ENCODE results near the gene C2orf72. TPM values are rescaled to one million over a fixed set of nuclear protein-coding genes. Genes with fewer than 3 reads are reported as not detected.

Gene C2orf72
- total and polyA plus RNA-seq, 2 of the 13 experiments (the other 11 are each of a cell fraction or from before 2014, with no cell fraction given), result 147 to 203 TPM

GRCh38 chr2:231039821-231040364 lies 2.6 kb downstream of the C2orf72 start (continued):
- TF ChIP-seq RFXAP (CRISPR knock-in tag; IDR thresholded peaks at IDR 0.05; ENCODE audit: borderline replicate concordance), result no peak
- no peak; the same call in 1 of the 2 replicates for TF ChIP-seq KDM5A (IDR thresholded peaks at IDR 0.05; ENCODE audit: borderline replicate concordance, low read length)
- no peak for TF ChIP-seq ZNF235 (CRISPR knock-in tag; IDR thresholded peaks at IDR 0.05; ENCODE audit: borderline replicate concordance)
- no peak for TF ChIP-seq HMG20B (CRISPR knock-in tag; conservative IDR thresholded peaks at IDR 0.05)
- no peak for TF ChIP-seq ZBTB49 (CRISPR knock-in tag; IDR thresholded peaks at IDR 0.05; ENCODE audit: borderline replicate concordance)
- 0 out of 2 replicates have a peak, but pooled peaks have one; percentile 15 for TF ChIP-seq ZNF709 (CRISPR knock-in tag; IDR thresholded peaks at IDR 0.05)
- TF ChIP-seq ELF3 (CRISPR knock-in tag; IDR thresholded peaks at IDR 0.05), result peak; percentile 70
- TF ChIP-seq GMEB1 (CRISPR knock-in tag; IDR thresholded peaks at IDR 0.05; ENCODE audit: borderline replicate concordance), result no peak
- TF ChIP-seq HDAC2 (CRISPR knock-in tag; IDR thresholded peaks at IDR 0.05), result peak; percentile 60; the same call in 1 of the 2 replicates
- TF ChIP-seq PPARG (CRISPR knock-in tag; conservative IDR thresholded peaks at IDR 0.05), result peak; percentile 59
- no peak for TF ChIP-seq PRPF4 (IDR thresholded peaks at IDR 0.05; ENCODE audit: low read depth, low read length, poor library complexity, severe bottlenecking)
- TF ChIP-seq ZNF672 (CRISPR knock-in tag; IDR thresholded peaks at IDR 0.05), result no peak
- TF ChIP-seq RBM39 (IDR thresholded peaks at IDR 0.05; ENCODE audit: low read depth, low read length, poor library complexity, severe bottlenecking), result no peak
- TF ChIP-seq ZNF143 (CRISPR knock-in tag; IDR thresholded peaks at IDR 0.05), result no peak
- TF ChIP-seq PHF20 (CRISPR knock-in tag; IDR thresholded peaks at IDR 0.05), result no peak
- no peak for TF ChIP-seq RFX5 (IDR thresholded peaks at IDR 0.05; ENCODE audit: low read depth, low read length)
- no peak for TF ChIP-seq ATF3 (CRISPR knock-in tag; IDR thresholded peaks at IDR 0.05)
- TF ChIP-seq NCOA2 (CRISPR knock-in tag; IDR thresholded peaks at IDR 0.05), result no peak; the same call in 1 of the 2 replicates
- TF ChIP-seq ZNF770 (CRISPR knock-in tag; IDR thresholded peaks at IDR 0.05), result peak; percentile 34; the same call in 1 of the 2 replicates
- TF ChIP-seq HHEX (CRISPR knock-in tag; IDR thresholded peaks at IDR 0.05), result no peak
- TF ChIP-seq AFF4 (CRISPR knock-in tag; IDR thresholded peaks at IDR 0.05), result no peak

Data from HepG2 (cell line).